HG02852 (cell line): ENCODE data around the gene LRRK1.

ENCODE experiments used
- ATAC-seq: cut with Tn5 transposase; IDR thresholded peaks from one replicate; pipeline ENCODE4 v1.9.1; 2021; ENCODE audit warnings: mild to moderate bottlenecking, moderate library complexity; ENCODE audit not compliant: unreplicated experiment

The LRRK1 gene

GRCh38 chr15:100968050-100968966, 49.2 kb downstream of the LRRK1 start:
- peak; percentile 68 for ATAC-seq

- no peak for ATAC-seq
These were observed 53.8 kb downstream of the LRRK1 start for GRCh38 chr15:100972975-100973350.

- no peak for ATAC-seq
These were observed 54.4 kb downstream of the LRRK1 start for GRCh38 chr15:100973351-100974111.

- ATAC-seq = no peak
These were observed 55.9 kb downstream of the LRRK1 start for GRCh38 chr15:100975043-100975442.

- ATAC-seq = no peak
These were observed 61.4 kb downstream of the LRRK1 start for GRCh38 chr15:100980410-100981046.

- ATAC-seq = no peak
These were observed 61.9 kb downstream of the LRRK1 start for GRCh38 chr15:100981086-100981485.

GRCh38 chr15:100983221-100983620, 64.1 kb downstream of the LRRK1 start:
- no peak for ATAC-seq

GRCh38 chr15:100985401-100985800, 66.2 kb downstream of the LRRK1 start:
- no peak for ATAC-seq

- no peak for ATAC-seq
These were observed 67.2 kb downstream of the LRRK1 start for GRCh38 chr15:100986158-100986896.

- no peak for ATAC-seq
These were observed 68.0 kb downstream of the LRRK1 start for GRCh38 chr15:100987143-100987542.

GRCh38 chr15:100988297-100988696, 69.1 kb downstream of the LRRK1 start:
- ATAC-seq = no peak

GRCh38 chr15:100988857-100989256, 69.7 kb downstream of the LRRK1 start:
- ATAC-seq = no peak

GRCh38 chr15:100994597-100995446, 75.7 kb downstream of the LRRK1 start:
- ATAC-seq = no peak

- no peak for ATAC-seq
These were observed 76.6 kb downstream of the LRRK1 start for GRCh38 chr15:100995471-100996430.

- ATAC-seq = no peak
These were observed 78.3 kb downstream of the LRRK1 start for GRCh38 chr15:100997442-100997841.

- no peak for ATAC-seq
These were observed 79.5 kb downstream of the LRRK1 start for GRCh38 chr15:100998630-100999029.

GRCh38 chr15:100999369-100999768, 80.2 kb downstream of the LRRK1 start:
- ATAC-seq = no peak

- ATAC-seq = no peak
These were observed 81.1 kb downstream of the LRRK1 start for GRCh38 chr15:101000271-101000681.

GRCh38 chr15:101001056-101001455, 81.9 kb downstream of the LRRK1 start:
- no peak for ATAC-seq
